Measurements from ENCODE around the gene KCNE2. TPM values are rescaled to one million over a fixed set of nuclear protein-coding genes. Genes with fewer than 3 reads are reported as not detected.

Gene KCNE2
- total RNA-seq, 2 donors from 2014 or later, result not detected

GRCh38 chr21:34337741-34338140, 26.1 kb upstream of the KCNE2 start:
- Histone ChIP-seq H3K27me3 (replicated peaks; ENCODE audit: insufficient read depth) (no peaks in the 10 kb centered on the region), H3K9me3 (no peaks in the 10 kb centered on the region), H3K4me1 (ENCODE audit: control insufficient read depth in 1 of 2, low read depth in 2 of 2) (peaks cover 27 to 70% of the 10 kb centered on the region in 2 donors), H3K27ac (peak overlapping the region; percentile 79 to 86), H3K4me3 (no peak overlapping the region), H3K36me3 (no peaks in the 10 kb centered on the region)
- ATAC-seq (ENCODE audit: insufficient number of reproducible peaks, low FRiP score, low read depth) (no peak), DNase-seq (ENCODE audit: low spot score) (no peak)
- no peak for TF ChIP-seq CTCF (IDR thresholded peaks at IDR 0.05)

GRCh38 chr21:34338226-34338625, 25.6 kb upstream of the KCNE2 start:
- Histone ChIP-seq H3K4me3 (no peak overlapping the region), H3K27ac (peak overlapping the region; percentile 79 to 86), H3K27me3 (replicated peaks; ENCODE audit: insufficient read depth) (no peaks in the 10 kb centered on the region), H3K4me1 (ENCODE audit: control insufficient read depth in 1 of 2, low read depth in 2 of 2) (peaks cover 27 to 65% of the 10 kb centered on the region in 2 donors), H3K9me3 (no peaks in the 10 kb centered on the region), H3K36me3 (no peaks in the 10 kb centered on the region)
- no peak for ATAC-seq (ENCODE audit: insufficient number of reproducible peaks, low FRiP score, low read depth)
- no peak for DNase-seq (ENCODE audit: low spot score)
- no peak for TF ChIP-seq CTCF (IDR thresholded peaks at IDR 0.05)

DNA sequence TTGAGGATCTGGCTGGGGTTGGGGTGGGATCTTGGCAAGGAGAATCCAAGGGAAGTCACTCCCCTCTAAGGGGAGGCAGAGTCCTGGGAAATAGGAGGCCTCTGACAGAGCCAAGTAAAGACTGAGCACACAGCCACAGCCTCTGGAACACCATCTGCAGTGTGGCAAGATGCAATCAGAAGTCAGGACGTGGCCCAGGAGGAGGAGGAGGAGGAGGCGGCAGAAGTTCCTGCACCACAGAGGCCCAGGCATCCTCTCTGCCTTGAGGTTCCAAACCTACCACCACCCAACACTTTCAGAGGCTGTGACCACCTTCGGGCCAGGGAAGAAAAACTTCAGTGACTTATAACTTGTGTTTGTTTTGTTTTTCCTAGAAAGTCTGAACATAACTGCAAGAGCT, 23.7 kb upstream of the KCNE2 start:
- Histone ChIP-seq H3K27ac (peak overlapping the region; percentile 37 to 79), H3K27me3 (replicated peaks; ENCODE audit: insufficient read depth) (no peaks in the 10 kb centered on the region), H3K4me3 (no peak overlapping the region), H3K36me3 (no peaks in the 10 kb centered on the region), H3K4me1 (ENCODE audit: control insufficient read depth in 1 of 2, low read depth in 2 of 2) (peaks cover 20 to 61% of the 10 kb centered on the region in 2 donors), H3K9me3 (no peaks in the 10 kb centered on the region)
- ATAC-seq (ENCODE audit: insufficient number of reproducible peaks, low FRiP score, low read depth) (no peak), DNase-seq (ENCODE audit: low spot score) (no peak)
- no peak for TF ChIP-seq CTCF (IDR thresholded peaks at IDR 0.05)

DNA sequence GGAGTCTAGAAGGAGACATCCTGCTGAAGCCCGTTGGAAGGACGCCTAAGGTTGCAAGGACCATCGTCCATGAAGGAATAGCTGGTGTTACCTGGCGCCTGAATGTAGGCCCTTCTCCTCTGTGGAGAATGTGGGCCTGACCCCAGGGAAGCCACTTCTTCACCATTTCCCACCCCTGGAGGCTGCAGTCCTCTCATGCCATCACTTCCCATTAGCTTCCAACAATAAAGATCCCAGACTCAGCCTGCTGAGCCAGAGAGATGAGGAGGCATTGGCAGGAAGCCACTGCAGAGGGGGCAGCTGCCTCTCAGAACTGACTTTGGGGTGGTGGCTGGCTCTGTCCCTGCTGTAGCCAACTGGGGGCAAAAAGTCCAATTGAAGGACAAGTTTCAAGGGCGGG, 21.3 kb upstream of the KCNE2 start:
- ATAC-seq (ENCODE audit: insufficient number of reproducible peaks, low FRiP score, low read depth) (no peak), DNase-seq (ENCODE audit: low spot score) (no peak)
- H3K27ac ChIP-seq, result no peak overlapping the region
- no peaks in the 10 kb centered on the region for H3K36me3 ChIP-seq
- no peak for TF ChIP-seq CTCF (IDR thresholded peaks at IDR 0.05)
- no peak overlapping the region for H3K4me3 ChIP-seq
- H3K4me1 ChIP-seq (ENCODE audit: control insufficient read depth in 1 of 2, low read depth in 2 of 2), result peaks cover 27 to 63% of the 10 kb centered on the region in 2 donors
- H3K27me3 ChIP-seq (replicated peaks; ENCODE audit: insufficient read depth), result no peaks in the 10 kb centered on the region
- no peaks in the 10 kb centered on the region for H3K9me3 ChIP-seq

- ATAC-seq (ENCODE audit: insufficient number of reproducible peaks, low FRiP score, low read depth), result no peak
- Histone ChIP-seq H3K9me3 (no peaks in the 10 kb centered on the region), H3K4me3 (no peak overlapping the region), H3K4me1 (ENCODE audit: control insufficient read depth in 1 of 2, low read depth in 2 of 2) (peaks cover 20 to 60% of the 10 kb centered on the region in 2 donors), H3K27me3 (replicated peaks; ENCODE audit: insufficient read depth) (no peaks in the 10 kb centered on the region), H3K36me3 (no peaks in the 10 kb centered on the region), H3K27ac (no peak overlapping the region)
- no peak for TF ChIP-seq CTCF (IDR thresholded peaks at IDR 0.05)
- DNase-seq (ENCODE audit: low spot score), result no peak
These were observed 20.5 kb upstream of the KCNE2 start for GRCh38 chr21:34343347-34343746.
